Panc1 (cell line): ENCODE results near the gene PBXIP1.

Source experiments
- CTCF ChIP-seq: fragments of 450-650 bp; IDR thresholded peaks from 2 replicates; pipeline ENCODE4 v1.5.1; 2017; ENCODE audit warnings: mild to moderate bottlenecking
- POLR2AphosphoS5 ChIP-seq: IDR thresholded peaks from 2 replicates; pipeline ENCODE4 v1.6.1; 2012; ENCODE audit warnings: mild to moderate bottlenecking, low read depth, low read length, moderate library complexity
- REST ChIP-seq, 2 experiments: IDR thresholded peaks; 2 replicates each; pipeline ENCODE4 v1.6.1; 2011 to 2012; ENCODE audit warnings: low read depth in 2 of 2, control low read depth in 1 of 2, low read length in 1 of 2, mild to moderate bottlenecking in 1 of 2, moderate library complexity in 1 of 2; ENCODE audit not compliant: insufficient read depth in 1 of 2
- SIN3A ChIP-seq: IDR thresholded peaks from 2 replicates; pipeline ENCODE4 v1.6.1; 2012; ENCODE audit warnings: low read depth, mild to moderate bottlenecking, low read length, moderate library complexity, borderline replicate concordance; ENCODE audit not compliant: insufficient read depth
- TCF7L2 ChIP-seq: IDR thresholded peaks from 2 replicates; pipeline ENCODE4 v1.6.1; 2011; ENCODE audit warnings: mild to moderate bottlenecking, low read depth, low read length, inconsistent platforms

DNA sequence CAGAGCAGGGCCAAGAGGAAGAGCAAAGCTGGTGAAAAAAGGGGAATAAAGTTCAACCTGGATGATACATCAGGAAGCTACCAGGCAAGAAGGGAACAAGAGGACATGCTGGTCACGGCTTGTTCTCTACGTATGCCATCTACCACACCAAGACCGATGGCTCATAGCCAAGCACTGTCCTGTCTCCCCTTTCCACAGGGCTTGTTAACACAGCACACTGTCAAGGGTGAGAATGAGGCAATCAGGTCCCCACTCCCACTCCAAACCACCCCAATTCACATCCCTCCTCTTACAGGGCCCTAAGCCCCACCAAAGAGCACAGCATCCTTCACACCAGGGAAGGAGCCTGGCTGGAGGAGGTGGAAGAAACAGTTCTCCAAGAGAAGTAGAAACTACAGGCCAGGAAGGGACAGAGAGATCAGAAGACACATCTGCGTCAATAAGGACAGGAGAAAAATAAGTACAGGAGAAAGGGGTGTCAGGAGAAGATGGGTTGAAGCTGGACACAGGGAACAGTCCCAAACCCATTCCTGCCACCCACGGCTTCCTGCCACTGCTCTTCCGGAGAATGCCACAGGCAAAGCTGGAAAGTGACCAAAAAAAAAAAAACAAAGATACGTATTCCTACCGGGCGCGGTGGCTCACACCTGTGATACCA lies 15.6 kb upstream of the PBXIP1 start:
- TF ChIP-seq CTCF: no peak
- TF ChIP-seq POLR2AphosphoS5: no peak
- TF ChIP-seq TCF7L2: no peak
- no peak for TF ChIP-seq REST (IDR thresholded peaks at IDR 0.05; ENCODE audit: insufficient read depth in 1 of 2, low read depth in 2 of 2, low read length in 1 of 2)
- TF ChIP-seq SIN3A: no peak
